OCI-LY1 (cell line): ENCODE results near the gene DMRT3.
"Not testable (repeated sequence)": the region's sequence is repeated elsewhere in the genome, so short reads cannot be mapped to it uniquely, and the experiment has no call there.

Source experiments
- H2AFZ ChIP-seq: fragments of 200-600 bp; sonication (generic), shearing (Covaris generic); 2 replicates; pipeline ENCODE4 v1.6.0; 2014; ENCODE audit warnings: antibody characterized with exemption, mild to moderate bottlenecking, low read length
- H3F3A ChIP-seq: fragments of 200-600 bp; sonication (generic), shearing (Covaris generic); 2 replicates; pipeline ENCODE4 v1.6.0; 2014; ENCODE audit warnings: mild to moderate bottlenecking, antibody characterized with exemption, low read length, moderate library complexity; ENCODE audit not compliant: insufficient read depth
- H3K27ac ChIP-seq: fragments of 200-600 bp; sonication (generic); 2 replicates; pipeline ENCODE4 v1.5.1; 2014; ENCODE audit warnings: low read length, mixed run types, mild to moderate bottlenecking, low read depth; ENCODE audit not compliant: poor library complexity, severe bottlenecking
- H3K27me3 ChIP-seq: fragments of 200-600 bp; sonication (generic); 2 replicates; pipeline ENCODE4 v1.6.0; 2014; ENCODE audit warnings: antibody characterized with exemption, mild to moderate bottlenecking, low read length, moderate library complexity; ENCODE audit not compliant: insufficient read depth
- H3K36me3 ChIP-seq: fragments of 200-600 bp; sonication (generic); 2 replicates; pipeline ENCODE4 v1.6.1; 2014; ENCODE audit warnings: mild to moderate bottlenecking, antibody characterized with exemption, low read length, moderate library complexity, mixed read lengths; ENCODE audit not compliant: insufficient read depth
- H3K4me1 ChIP-seq: fragments of 200-600 bp; sonication (generic); 2 replicates; pipeline ENCODE4 v1.5.1; 2014; ENCODE audit warnings: mild to moderate bottlenecking, low read length, moderate library complexity; ENCODE audit not compliant: insufficient read depth, severe bottlenecking
- H3K4me2 ChIP-seq: fragments of 200-600 bp; sonication (generic), shearing (Covaris generic); 2 replicates; pipeline ENCODE4 v1.6.1; 2014; ENCODE audit warnings: low read length
- H3K4me3 ChIP-seq: fragments of 200-600 bp; sonication (generic); 2 replicates; pipeline ENCODE4 v1.5.1; 2014; ENCODE audit warnings: low read length, low read depth, mild to moderate bottlenecking, mixed read lengths; ENCODE audit not compliant: poor library complexity, severe bottlenecking
- H3K79me2 ChIP-seq: fragments of 200-600 bp; shearing (Covaris generic); 2 replicates; pipeline ENCODE4 v1.6.1; 2016; ENCODE audit warnings: mixed run types, low read length, mixed read lengths; ENCODE audit not compliant: insufficient read depth
- H3K9ac ChIP-seq: fragments of 200-600 bp; sonication (generic), shearing (Covaris generic); 2 replicates; pipeline ENCODE4 v1.6.1; 2014; ENCODE audit warnings: mild to moderate bottlenecking, low read length, mixed read lengths
- H3K9me2 ChIP-seq: fragments of 200-600 bp; sonication (generic), shearing (Covaris generic); 2 replicates; pipeline ENCODE4 v1.6.1; 2014; ENCODE audit warnings: low read depth, mild to moderate bottlenecking, low read length, mixed read lengths
- H3K9me3 ChIP-seq: fragments of 200-600 bp; shearing (Covaris generic); 2 replicates; pipeline ENCODE4 v1.6.1; 2014; ENCODE audit warnings: low read length, mixed read lengths
- H4K20me1 ChIP-seq: fragments of 200-600 bp; sonication (generic), shearing (Covaris generic); 2 replicates; pipeline ENCODE4 v1.6.0; 2016; ENCODE audit warnings: mild to moderate bottlenecking, low read length; ENCODE audit not compliant: insufficient read depth
- CTCF ChIP-seq: fragments of 200-600 bp; sonication (generic), shearing (Covaris generic); IDR thresholded peaks from 2 replicates; pipeline ENCODE4 v1.5.1; 2017; ENCODE audit warnings: mild to moderate bottlenecking, antibody characterized with exemption, low read length, moderate library complexity, mixed read lengths
- EZH2 ChIP-seq: fragments of 200-600 bp; sonication (generic), shearing (Covaris generic); IDR thresholded peaks from 2 replicates; pipeline ENCODE4 v1.8.0; 2017; ENCODE audit warnings: borderline replicate concordance, mixed run types, mild to moderate bottlenecking, antibody characterized with exemption, low read length, moderate library complexity, mixed read lengths

The DMRT3 gene

GRCh38 chr9:995192-995591 lies 18.7 kb downstream of the DMRT3 start:
- Histone ChIP-seq H2AFZ (no peak overlapping the region), H3K27ac (no peak overlapping the region), H3K9ac (no peak overlapping the region), H3K4me2 (no peak overlapping the region), H3K9me3 (no peaks in the 10 kb centered on the region), H3K4me3 (no peak overlapping the region), H3K9me2 (no peaks in the 10 kb centered on the region), H3K4me1 (peaks cover 12% of the 10 kb centered on the region), H3F3A (no peaks in the 10 kb centered on the region), H4K20me1 (no peaks in the 10 kb centered on the region), H3K27me3 (no peaks in the 10 kb centered on the region), H3K79me2 (no peaks in the 10 kb centered on the region), H3K36me3 (no peaks in the 10 kb centered on the region)
- TF ChIP-seq CTCF: no peak
- no peak for TF ChIP-seq EZH2

- no peak overlapping the region for H3K9ac ChIP-seq
- no peak overlapping the region for H3K4me3 ChIP-seq
- no peaks in the 10 kb centered on the region for H3K79me2 ChIP-seq
- no peaks in the 10 kb centered on the region for H3F3A ChIP-seq
- no peak overlapping the region for H2AFZ ChIP-seq
- H3K4me1 ChIP-seq: peaks cover 12% of the 10 kb centered on the region
- no peaks in the 10 kb centered on the region for H3K36me3 ChIP-seq
- H3K27me3 ChIP-seq: no peaks in the 10 kb centered on the region
- H3K4me2 ChIP-seq: no peak overlapping the region
- no peaks in the 10 kb centered on the region for H3K9me3 ChIP-seq
- TF ChIP-seq CTCF (no peak), EZH2 (no peak)
- no peaks in the 10 kb centered on the region for H3K9me2 ChIP-seq
- H3K27ac ChIP-seq: no peak overlapping the region
- H4K20me1 ChIP-seq: no peaks in the 10 kb centered on the region
These were observed 19.3 kb downstream of the DMRT3 start for GRCh38 chr9:995781-996180.

DNA sequence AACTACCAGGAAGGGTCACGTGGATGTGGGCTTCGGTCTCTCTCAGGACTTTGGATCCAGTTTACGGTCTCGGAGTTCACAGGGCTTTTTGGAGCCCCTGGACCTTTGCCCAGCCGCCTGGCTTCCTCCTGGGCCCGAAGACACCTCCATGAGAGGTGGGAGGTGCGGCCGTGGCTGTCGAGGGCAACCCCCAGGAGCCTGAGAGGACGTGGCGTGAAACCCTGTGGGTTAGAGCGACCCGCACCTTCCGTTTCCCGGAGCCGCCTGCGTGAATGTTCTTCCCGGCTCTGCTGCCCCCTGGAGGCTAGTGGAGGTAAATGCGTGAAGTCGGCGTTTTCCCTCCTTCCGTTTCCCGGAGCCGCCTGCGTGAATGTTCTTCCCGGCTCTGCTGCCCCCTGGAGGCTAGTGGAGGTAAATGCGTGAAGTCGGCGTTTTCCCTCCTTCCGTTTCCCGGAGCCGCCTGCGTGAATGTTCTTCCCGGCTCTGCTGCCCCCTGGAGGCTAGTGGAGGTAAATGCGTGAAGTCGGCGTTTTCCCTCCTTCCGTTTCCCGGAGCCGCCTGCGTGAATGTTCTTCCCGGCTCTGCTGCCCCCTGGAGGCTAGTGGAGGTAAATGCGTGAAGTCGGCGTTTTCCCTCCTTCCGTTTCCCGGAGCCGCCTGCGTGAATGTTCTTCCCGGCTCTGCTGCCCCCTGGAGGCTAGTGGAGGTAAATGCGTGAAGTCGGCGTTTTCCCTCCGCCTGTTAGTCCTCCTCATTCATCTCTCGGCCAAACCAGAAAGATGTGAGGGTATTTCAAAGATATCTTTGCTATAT lies 22.1 kb downstream of the DMRT3 start:
- H3F3A ChIP-seq, H3K9me3 ChIP-seq, H3K27me3 ChIP-seq, H4K20me1 ChIP-seq, H3K9me2 ChIP-seq, H3K36me3 ChIP-seq, H3K79me2 ChIP-seq: not testable (repeated sequence)
- peaks cover 14% of the 10 kb centered on the region for H3K4me1 ChIP-seq
- peak overlapping the region; percentile 98 for H2AFZ ChIP-seq
- peak overlapping the region; percentile 73 for H3K9ac ChIP-seq
- H3K4me2 ChIP-seq: peak overlapping the region; percentile 85
- H3K4me3 ChIP-seq: peak overlapping the region; percentile 64
- H3K27ac ChIP-seq: peak overlapping the region; percentile 61
- peak; percentile 69 for TF ChIP-seq CTCF
